Osteoblast (primary cell): Measurements from ENCODE around the gene DNAH17. TPM values are rescaled to one million over a fixed set of nuclear protein-coding genes. Genes with fewer than 3 reads are reported as not detected.
A peak's percentile ranks its signal among the peaks of the same experiment; 100 is the strongest.

Experiments used
- DNase-seq: peaks from one replicate; pipeline ENCODE4 v3.0.0; 2011; ENCODE audit warnings: low spot score, mixed read lengths; ENCODE audit not compliant: insufficient read length; ENCODE audit errors: missing footprints
- H2AFZ ChIP-seq: 2 replicates; pipeline ENCODE4 v1.6.0; 2011; ENCODE audit warnings: mild to moderate bottlenecking, low read length
- H3K27ac ChIP-seq: 2 replicates; pipeline ENCODE4 v1.5.1; 2011; ENCODE audit warnings: mild to moderate bottlenecking, low read depth, low read length, moderate library complexity
- H3K27me3 ChIP-seq: 2 replicates; pipeline ENCODE4 v1.6.0; 2012; ENCODE audit warnings: mild to moderate bottlenecking, control low read depth, inconsistent platforms, low read length, moderate library complexity; ENCODE audit not compliant: insufficient read depth
- H3K36me3 ChIP-seq: 2 replicates; pipeline ENCODE4 v1.5.1; 2011; ENCODE audit warnings: mild to moderate bottlenecking, low read length, control low read depth, moderate library complexity; ENCODE audit not compliant: insufficient read depth
- H3K4me1 ChIP-seq: 2 replicates; pipeline ENCODE4 v1.5.1; 2011; ENCODE audit warnings: mild to moderate bottlenecking, low read length, control low read depth, moderate library complexity; ENCODE audit not compliant: insufficient read depth
- H3K4me2 ChIP-seq: 2 replicates; pipeline ENCODE4 v1.6.0; 2011; ENCODE audit warnings: mild to moderate bottlenecking, low read length; ENCODE audit not compliant: insufficient read depth
- H3K4me3 ChIP-seq: fragments of 200-600 bp; sonication (generic); 3 replicates; pipeline ENCODE4 v1.5.1; 2012; ENCODE audit warnings: mild to moderate bottlenecking, low read length, inconsistent platforms; ENCODE audit not compliant: insufficient read depth
- H3K79me2 ChIP-seq: 2 replicates; pipeline ENCODE4 v1.6.0; 2012; ENCODE audit warnings: mild to moderate bottlenecking, low read length, control low read depth, inconsistent platforms; ENCODE audit not compliant: insufficient read depth
- H3K9me3 ChIP-seq: 2 replicates; pipeline ENCODE4 v1.5.1; 2011; ENCODE audit warnings: low read depth, low read length, control low read depth
- H4K20me1 ChIP-seq: 2 replicates; pipeline ENCODE4 v1.6.0; 2012; ENCODE audit warnings: mild to moderate bottlenecking, low read length, control low read depth; ENCODE audit not compliant: insufficient read depth
- CTCF ChIP-seq: IDR thresholded peaks from 2 replicates; pipeline ENCODE4 v1.5.1; 2011; ENCODE audit warnings: mild to moderate bottlenecking, low read depth, low read length, moderate library complexity; ENCODE audit errors: extremely low read depth
- total RNA-seq: library from RNA; depleted of rRNA; stranded (reverse); fragments of >200 nt; gene quantifications from 2 replicates; pipeline ENCODE4 v1.2.3, GENCODE V29; 2012

DNAH17 gene
- total RNA-seq, 1 donor = under 0.01 TPM

- TF ChIP-seq CTCF = no peak
- H3K36me3 ChIP-seq = no peaks in the 10 kb centered on the region
- H3K27me3 ChIP-seq = no peaks in the 10 kb centered on the region
- DNase-seq = peak; percentile 84
- H3K4me2 ChIP-seq = no peak overlapping the region
- H3K79me2 ChIP-seq = no peaks in the 10 kb centered on the region
- no peak overlapping the region for H3K4me3 ChIP-seq
- no peaks in the 10 kb centered on the region for H3K4me1 ChIP-seq
- no peak overlapping the region for H2AFZ ChIP-seq
- no peaks in the 10 kb centered on the region for H3K9me3 ChIP-seq
- no peak overlapping the region for H3K27ac ChIP-seq
- H4K20me1 ChIP-seq = no peaks in the 10 kb centered on the region
Measured at GRCh38 chr17:78491236-78492115, 85.7 kb downstream of the DNAH17 start.

- Histone ChIP-seq H3K27ac (no peak overlapping the region), H3K36me3 (no peaks in the 10 kb centered on the region), H2AFZ (no peak overlapping the region), H3K79me2 (no peaks in the 10 kb centered on the region), H4K20me1 (no peaks in the 10 kb centered on the region), H3K4me3 (no peak overlapping the region), H3K4me1 (no peaks in the 10 kb centered on the region), H3K4me2 (no peak overlapping the region), H3K9me3 (no peaks in the 10 kb centered on the region), H3K27me3 (peaks cover 2% of the 10 kb centered on the region)
- DNase-seq = peak; percentile 26
- TF ChIP-seq CTCF = no peak
Measured at GRCh38 chr17:78490673-78491072, 86.5 kb downstream of the DNAH17 start.

GRCh38 chr17:78490156-78490555, 87.0 kb downstream of the DNAH17 start:
- no peak overlapping the region for H3K4me2 ChIP-seq
- no peak for TF ChIP-seq CTCF

GRCh38 chr17:78488867-78489634, 88.1 kb downstream of the DNAH17 start:
- H3K79me2 ChIP-seq = no peaks in the 10 kb centered on the region
- no peaks in the 10 kb centered on the region for H3K9me3 ChIP-seq
- no peaks in the 10 kb centered on the region for H3K36me3 ChIP-seq
- no peak overlapping the region for H3K4me3 ChIP-seq
- H3K4me1 ChIP-seq = no peaks in the 10 kb centered on the region
- no peak overlapping the region for H3K4me2 ChIP-seq
- H2AFZ ChIP-seq = no peak overlapping the region
- H4K20me1 ChIP-seq = no peaks in the 10 kb centered on the region
- no peak for TF ChIP-seq CTCF
- DNase-seq = peak; percentile 77
- peaks cover 7% of the 10 kb centered on the region for H3K27me3 ChIP-seq
- H3K27ac ChIP-seq = no peak overlapping the region

More at GRCh38 chr17:78490156-78490555, 87.0 kb downstream of the DNAH17 start:
- Histone ChIP-seq H3K4me1 (no peaks in the 10 kb centered on the region), H3K36me3 (no peaks in the 10 kb centered on the region), H2AFZ (no peak overlapping the region), H3K4me3 (no peak overlapping the region), H3K27me3 (peaks cover 4% of the 10 kb centered on the region), H3K79me2 (no peaks in the 10 kb centered on the region), H3K27ac (no peak overlapping the region), H3K9me3 (no peaks in the 10 kb centered on the region), H4K20me1 (no peaks in the 10 kb centered on the region)
- DNase-seq = peak; percentile 80
